A673 (cell line): ENCODE results near the gene TAS1R2.

Source experiments
- CTCF ChIP-seq: fragments of 300-800, 200-600 bp; sonication (generic); conservative IDR thresholded peaks from 2 replicates; pipeline ENCODE4 v1.5.1; 2017; ENCODE audit warnings: low read depth, mild to moderate bottlenecking, antibody characterized with exemption, low read length, moderate library complexity, mixed read lengths
- EZH2 ChIP-seq: fragments of 200-600 bp; sonication (generic); IDR thresholded peaks from 2 replicates; pipeline ENCODE4 v1.6.1; 2017; ENCODE audit warnings: borderline replicate concordance, low read depth, mild to moderate bottlenecking, mixed read lengths, antibody characterized with exemption, low read length; ENCODE audit not compliant: poor library complexity, severe bottlenecking

DNA sequence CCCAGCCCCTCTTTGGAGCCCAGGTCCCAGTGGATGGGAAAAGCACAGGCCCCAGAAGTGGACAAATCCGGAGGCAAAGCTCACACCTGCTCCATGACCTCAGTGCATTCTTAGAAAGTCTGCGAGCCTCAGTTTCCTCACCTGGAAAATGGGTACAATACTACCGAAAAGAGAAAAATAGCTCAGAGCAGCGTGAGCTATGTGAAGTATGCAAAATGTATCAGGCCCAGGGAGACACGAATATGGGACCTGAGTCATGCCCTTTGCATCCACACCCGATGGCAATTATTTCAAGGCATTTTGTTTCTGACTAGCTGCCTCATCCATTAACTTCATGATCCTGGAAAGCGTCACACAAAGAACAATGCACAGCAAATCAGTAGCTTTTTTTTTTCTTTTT is 33.7 kb upstream of the TAS1R2 start:
- TF ChIP-seq CTCF (no peak), EZH2 (no peak)
